ENCODE results near the gene PNRC1. TPM values are rescaled to one million over a fixed set of nuclear protein-coding genes. Genes with fewer than 3 reads are reported as not detected.
A peak's percentile ranks its signal among the peaks of the same experiment; 100 is the strongest.
"Not testable (repeated sequence)": the region's sequence is repeated elsewhere in the genome, so short reads cannot be mapped to it uniquely, and the experiment has no call there.

PNRC1 gene
- total RNA-seq, 1 donor from 2014 or later, result 183 TPM

DNA sequence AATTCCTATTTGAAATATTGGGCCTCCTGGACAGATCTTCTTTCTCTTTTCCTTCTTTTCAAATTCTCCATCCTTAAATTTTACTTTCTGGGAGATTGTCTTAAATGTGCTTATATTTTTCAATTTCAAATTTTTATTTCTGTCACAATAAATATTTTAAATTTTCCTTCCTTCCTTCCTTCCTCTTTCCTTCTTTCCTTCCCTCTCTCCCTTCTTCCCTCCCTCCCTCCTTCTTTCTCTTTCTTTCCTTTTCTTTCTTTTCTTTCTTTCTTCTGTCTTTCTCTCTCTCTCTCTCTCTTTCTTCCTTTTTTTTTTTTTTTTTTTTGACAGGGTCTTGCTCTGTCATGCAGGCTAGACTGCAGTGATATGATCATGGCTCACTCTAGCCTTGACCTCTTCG lies 16.7 kb upstream of the PNRC1 start:
- H3K9me3 ChIP-seq, result no peaks in the 10 kb centered on the region
- H3K27ac ChIP-seq, result no peak overlapping the region
- DNase-seq (no peak), ATAC-seq (no peak)
- no peaks in the 10 kb centered on the region for H3K36me3 ChIP-seq
- H3K27me3 ChIP-seq, result no peaks in the 10 kb centered on the region
- TF ChIP-seq CTCF (IDR thresholded peaks at IDR 0.05), result no peak
- intact Hi-C loops (cut with DNase I), result no loop called here
- no peak overlapping the region for H3K4me3 ChIP-seq
- H3K4me1 ChIP-seq, result no peaks in the 10 kb centered on the region

DNA sequence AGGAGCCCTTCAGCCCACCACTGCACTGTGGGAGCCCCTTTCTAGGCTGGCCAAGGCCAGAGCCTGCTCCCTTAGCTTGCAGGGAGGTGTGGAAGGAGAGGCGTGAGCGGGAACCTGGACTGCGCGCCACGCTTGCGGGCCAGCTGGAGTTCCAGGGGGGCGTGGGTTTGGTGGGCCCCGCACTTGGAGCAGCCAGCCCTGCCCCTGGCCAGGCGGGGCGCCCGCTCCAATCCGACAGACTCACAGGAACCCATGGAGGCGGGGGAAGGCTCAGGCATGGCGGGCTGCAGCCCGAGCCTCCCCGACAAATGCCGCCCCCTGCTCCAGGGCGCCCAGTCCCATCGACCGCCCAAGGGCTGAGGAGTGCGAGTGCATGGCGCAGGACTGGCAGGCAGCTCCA lies 15.6 kb upstream of the PNRC1 start:
- H3K4me3 ChIP-seq; ATAC-seq; H3K27me3 ChIP-seq; H3K4me1 ChIP-seq; H3K9me3 ChIP-seq; H3K36me3 ChIP-seq; H3K27ac ChIP-seq; DNase-seq; intact Hi-C loops (cut with DNase I): not testable (repeated sequence)

DNA sequence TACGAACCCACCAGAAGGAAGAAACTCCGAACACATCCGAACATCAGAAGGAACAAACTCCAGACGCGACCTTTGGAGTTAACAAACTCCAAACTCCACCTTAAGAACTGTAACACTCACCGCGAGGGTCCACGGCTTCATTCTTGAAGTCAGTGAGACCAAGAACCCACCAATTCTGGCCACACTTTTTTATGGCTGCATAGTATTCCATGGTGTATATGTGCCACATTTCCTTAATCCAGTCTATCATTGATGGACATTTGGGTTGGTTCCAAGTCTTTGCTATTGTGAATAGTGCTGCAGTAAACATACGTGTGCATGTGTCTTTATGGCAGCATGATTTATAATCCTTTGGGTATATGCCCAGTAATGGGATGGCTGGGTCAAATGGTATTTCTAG lies 14.4 kb upstream of the PNRC1 start:
- ATAC-seq; H3K27me3 ChIP-seq; H3K4me1 ChIP-seq; H3K36me3 ChIP-seq; intact Hi-C loops (cut with DNase I); DNase-seq; H3K9me3 ChIP-seq; H3K4me3 ChIP-seq; H3K27ac ChIP-seq: not testable (repeated sequence)

DNA sequence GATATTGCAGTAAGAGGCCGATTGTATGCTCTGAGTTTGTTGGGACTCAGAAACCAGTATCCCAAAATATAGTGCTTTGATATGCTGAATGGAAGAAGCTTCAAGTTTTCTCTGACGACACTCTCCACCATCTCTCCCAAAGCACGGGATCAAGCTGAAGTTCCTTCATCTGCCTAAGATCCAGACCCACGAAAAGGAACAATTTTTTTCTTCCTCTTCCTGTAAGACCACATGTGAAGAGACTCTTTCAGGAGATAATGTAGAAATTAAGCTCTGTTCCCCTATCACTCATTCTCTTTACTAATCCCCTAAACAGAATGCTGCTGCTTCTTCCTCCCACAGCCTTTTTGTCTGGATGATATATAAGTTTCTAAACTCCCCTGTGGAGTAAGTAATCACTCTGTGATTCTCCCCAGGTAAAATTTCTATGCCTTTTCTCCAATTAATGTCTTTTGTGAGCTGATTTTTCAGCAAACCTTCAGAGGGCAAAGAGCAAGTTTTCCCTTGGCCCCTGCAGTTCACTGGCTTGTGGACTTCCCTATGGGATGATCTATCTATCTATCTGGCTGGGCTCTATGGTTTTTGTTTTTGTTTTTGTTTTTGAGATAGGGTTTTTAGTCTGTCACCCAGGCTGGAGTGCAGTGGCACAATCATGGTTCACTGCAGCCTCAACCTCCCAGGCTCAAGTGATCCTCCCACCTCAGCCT lies 13.5 kb upstream of the PNRC1 start:
- no peaks in the 10 kb centered on the region for H3K4me1 ChIP-seq
- H3K27me3 ChIP-seq, result no peaks in the 10 kb centered on the region
- DNase-seq (no peak), ATAC-seq (peak; percentile 84)
- no peaks in the 10 kb centered on the region for H3K9me3 ChIP-seq
- no peak overlapping the region for H3K27ac ChIP-seq
- no peaks in the 10 kb centered on the region for H3K36me3 ChIP-seq
- intact Hi-C loops (cut with DNase I), result no loop called here
- TF ChIP-seq CTCF (IDR thresholded peaks at IDR 0.05), result no peak
- no peak overlapping the region for H3K4me3 ChIP-seq

- DNase-seq (no peak), ATAC-seq (no peak)
- H3K9me3 ChIP-seq, result no peaks in the 10 kb centered on the region
- TF ChIP-seq CTCF (IDR thresholded peaks at IDR 0.05), result no peak
- no peak overlapping the region for H3K27ac ChIP-seq
- no peaks in the 10 kb centered on the region for H3K27me3 ChIP-seq
- H3K4me1 ChIP-seq, result no peaks in the 10 kb centered on the region
- no peaks in the 10 kb centered on the region for H3K36me3 ChIP-seq
- no peak overlapping the region for H3K4me3 ChIP-seq
- intact Hi-C loops (cut with DNase I), result no loop called here
These were observed 12.8 kb upstream of the PNRC1 start for GRCh38 chr6:89067796-89068195.

GRCh38 chr6:89068695-89069094 lies 11.9 kb upstream of the PNRC1 start:
- Histone ChIP-seq H3K4me1 (no peaks in the 10 kb centered on the region), H3K27me3 (no peaks in the 10 kb centered on the region), H3K4me3 (no peak overlapping the region), H3K27ac (no peak overlapping the region), H3K36me3 (no peaks in the 10 kb centered on the region), H3K9me3 (no peaks in the 10 kb centered on the region)
- DNase-seq, result no peak
- ATAC-seq, result no peak
- TF ChIP-seq CTCF (IDR thresholded peaks at IDR 0.05), result no peak
- intact Hi-C loops (cut with DNase I), result no loop called here
